ENCODE results near the gene PTPRE.

DNA sequence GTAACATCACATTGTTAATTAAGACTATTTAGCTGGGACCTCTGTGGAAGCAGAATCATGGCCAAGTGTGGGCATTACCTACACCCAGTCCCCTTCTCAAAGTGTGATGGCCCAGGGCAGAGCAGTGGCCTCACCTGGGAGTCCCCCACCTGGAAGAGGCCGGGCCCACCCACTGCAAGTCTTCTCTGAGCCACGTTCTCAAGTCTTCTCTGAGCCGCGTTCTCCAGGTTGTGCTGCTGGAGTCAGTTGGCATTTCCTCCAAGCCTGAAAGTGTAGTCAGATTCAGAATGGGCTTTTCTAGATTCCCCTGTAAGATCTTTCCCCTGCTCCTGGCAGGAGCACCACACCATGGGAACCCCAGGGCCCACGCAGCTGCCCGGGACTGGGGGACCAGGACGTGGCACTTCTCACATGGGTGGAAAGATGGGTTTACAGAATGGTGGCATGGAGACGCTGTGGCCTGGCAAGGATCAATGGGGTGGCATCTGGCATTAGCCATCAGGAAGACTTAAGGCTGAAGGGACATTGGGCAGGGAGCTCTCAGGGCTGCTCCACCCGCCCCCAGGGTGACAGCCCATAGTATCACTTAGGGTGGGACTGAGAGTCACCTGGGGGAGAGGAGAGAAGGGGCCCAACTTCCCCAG is 151.3 kb downstream of the PTPRE start:
- TF ChIP-seq GATA3 (IDR thresholded peaks at IDR 0.05; ENCODE audit: low read depth, low read length): no peak
- no peak for TF ChIP-seq GATA2 (IDR thresholded peaks at IDR 0.05; ENCODE audit: low read depth, low read length)

Measured in SH-SY5Y (cell line).